Measurements from ENCODE around the gene KLHL6.
"Not testable (repeated sequence)": the region's sequence is repeated elsewhere in the genome, so short reads cannot be mapped to it uniquely, and the experiment has no call there.

KLHL6 gene

DNA sequence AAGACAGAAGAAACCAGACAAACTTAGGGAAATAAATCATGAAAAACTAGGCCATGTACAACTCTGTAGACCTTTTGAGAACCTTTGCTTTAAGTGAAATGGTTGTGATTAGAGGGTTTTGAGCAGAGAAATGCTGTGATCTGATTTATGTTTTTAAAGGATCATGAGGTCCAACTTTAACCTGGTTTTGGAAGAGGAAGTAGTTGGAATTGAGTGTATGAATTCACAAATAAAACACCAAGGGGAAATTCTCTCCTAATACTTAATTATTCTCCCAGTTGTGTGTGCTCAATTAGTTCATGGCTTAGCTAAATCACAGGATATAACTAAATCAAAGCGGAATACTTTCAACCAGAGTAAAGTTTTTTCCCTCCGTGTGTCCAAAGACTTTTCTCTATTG, 81.5 kb downstream of the KLHL6 start:
- Histone ChIP-seq H3K4me3 (ENCODE audit: low read length) (no peak overlapping the region), H3K36me3 (ENCODE audit: control insufficient read depth, insufficient read depth, low read length) (no peaks in the 10 kb centered on the region), H3K4me1 (ENCODE audit: control insufficient read depth, insufficient read depth, low read length) (no peaks in the 10 kb centered on the region; the same call in 1 of the 2 replicates), H3K9me3 (ENCODE audit: control insufficient read depth, insufficient read depth, low read length) (no peaks in the 10 kb centered on the region), H3K27ac (ENCODE audit: low read length) (no peak overlapping the region), H3K27me3 (ENCODE audit: control insufficient read depth, insufficient read depth, low read length) (no peaks in the 10 kb centered on the region)
- DNase-seq (ENCODE audit: low read depth, low spot score) = no peak
- WGBS (ENCODE audit: insufficient coverage, insufficient read length) = no CpG with 5 or more reads among the region's 2 CpGs

DNA sequence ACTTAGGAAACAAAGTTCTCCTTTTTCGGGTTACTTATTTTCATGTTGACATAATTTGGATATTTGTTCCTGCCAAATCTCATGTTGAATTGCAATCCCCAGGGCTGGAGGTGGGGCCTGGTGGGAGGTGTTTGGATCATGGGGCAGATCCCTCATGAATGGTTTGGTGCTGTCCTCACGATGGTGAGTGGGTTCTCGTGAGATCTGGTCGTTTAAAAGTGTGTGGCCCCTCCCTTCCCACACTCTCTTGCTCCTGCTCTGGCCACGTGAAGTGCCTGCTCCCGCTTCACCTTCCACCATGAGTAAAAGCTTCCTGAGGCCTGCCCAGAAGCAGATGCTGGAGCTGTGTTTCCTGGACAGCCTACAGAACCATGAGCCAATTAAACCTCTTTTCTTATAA, 83.4 kb downstream of the KLHL6 start:
- no peak overlapping the region for H3K27ac ChIP-seq (ENCODE audit: low read length)
- no peak overlapping the region for H3K4me3 ChIP-seq (ENCODE audit: low read length)

DNA sequence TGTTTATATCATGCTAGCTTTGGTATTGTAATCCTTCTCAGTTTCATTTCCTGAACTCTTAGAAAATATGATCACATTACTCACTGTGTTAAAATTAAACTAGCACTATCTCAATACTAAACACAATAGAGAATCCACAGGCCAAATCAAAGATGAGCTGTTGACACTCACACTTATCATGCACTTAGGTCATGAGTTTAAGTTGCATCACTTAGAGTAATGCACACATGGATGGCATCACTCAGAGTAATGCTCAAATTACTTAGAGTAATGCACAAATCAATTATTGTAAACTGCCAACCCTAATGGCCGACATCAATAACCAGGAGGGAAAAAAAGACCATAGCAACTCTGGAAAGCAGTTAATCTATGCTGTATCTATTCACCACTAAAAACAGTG, 87.1 kb downstream of the KLHL6 start:
- Histone ChIP-seq H3K4me3 (ENCODE audit: low read length) (no peak overlapping the region), H3K27me3 (ENCODE audit: control insufficient read depth, insufficient read depth, low read length) (no peaks in the 10 kb centered on the region), H3K9me3 (ENCODE audit: control insufficient read depth, insufficient read depth, low read length) (no peaks in the 10 kb centered on the region), H3K4me1 (ENCODE audit: control insufficient read depth, insufficient read depth, low read length) (no peaks in the 10 kb centered on the region), H3K36me3 (ENCODE audit: control insufficient read depth, insufficient read depth, low read length) (no peaks in the 10 kb centered on the region), H3K27ac (ENCODE audit: low read length) (no peak overlapping the region)
- no CpG with 5 or more reads among the region's 1 CpG for WGBS (ENCODE audit: insufficient coverage, insufficient read length)
- no peak for DNase-seq (ENCODE audit: low read depth, low spot score)

More for the DNA sequence above, 83.4 kb downstream of the KLHL6 start:
- Histone ChIP-seq H3K4me1 (ENCODE audit: control insufficient read depth, insufficient read depth, low read length) (no peaks in the 10 kb centered on the region), H3K36me3 (ENCODE audit: control insufficient read depth, insufficient read depth, low read length) (no peaks in the 10 kb centered on the region), H3K27me3 (ENCODE audit: control insufficient read depth, insufficient read depth, low read length) (no peaks in the 10 kb centered on the region), H3K9me3 (ENCODE audit: control insufficient read depth, insufficient read depth, low read length) (no peaks in the 10 kb centered on the region)
- no CpG with 5 or more reads among the region's 6 CpGs for WGBS (ENCODE audit: insufficient coverage, insufficient read length)
- DNase-seq (ENCODE audit: low read depth, low spot score) = no peak

DNA sequence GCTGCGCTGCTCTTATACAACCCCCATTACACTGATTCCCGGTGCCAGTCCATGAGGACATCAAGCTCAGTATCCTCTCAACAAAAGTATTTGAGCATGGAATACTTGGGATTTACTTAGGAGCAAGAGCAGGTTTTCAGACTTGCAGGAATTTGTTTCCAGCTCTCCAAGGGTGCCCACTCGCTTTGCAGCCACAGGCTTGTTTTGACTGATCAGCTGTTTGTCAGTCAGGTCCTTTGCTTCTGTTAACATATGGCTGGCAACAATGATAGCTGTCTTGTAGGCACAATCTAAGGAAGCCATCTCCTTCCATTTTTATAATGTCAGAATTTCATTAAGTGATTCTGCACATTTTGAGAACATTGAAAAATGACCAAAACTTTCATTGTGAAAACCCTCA, 88.9 kb downstream of the KLHL6 start:
- Histone ChIP-seq H3K36me3 (ENCODE audit: control insufficient read depth, insufficient read depth, low read length) (no peaks in the 10 kb centered on the region), H3K27me3 (ENCODE audit: control insufficient read depth, insufficient read depth, low read length) (no peaks in the 10 kb centered on the region), H3K4me1 (ENCODE audit: control insufficient read depth, insufficient read depth, low read length) (no peaks in the 10 kb centered on the region), H3K4me3 (ENCODE audit: low read length) (no peak overlapping the region), H3K27ac (ENCODE audit: low read length) (no peak overlapping the region), H3K9me3 (ENCODE audit: control insufficient read depth, insufficient read depth, low read length) (no peaks in the 10 kb centered on the region)
- no CpG with 5 or more reads among the region's 3 CpGs for WGBS (ENCODE audit: insufficient coverage, insufficient read length)
- no peak for DNase-seq (ENCODE audit: low read depth, low spot score)

DNA sequence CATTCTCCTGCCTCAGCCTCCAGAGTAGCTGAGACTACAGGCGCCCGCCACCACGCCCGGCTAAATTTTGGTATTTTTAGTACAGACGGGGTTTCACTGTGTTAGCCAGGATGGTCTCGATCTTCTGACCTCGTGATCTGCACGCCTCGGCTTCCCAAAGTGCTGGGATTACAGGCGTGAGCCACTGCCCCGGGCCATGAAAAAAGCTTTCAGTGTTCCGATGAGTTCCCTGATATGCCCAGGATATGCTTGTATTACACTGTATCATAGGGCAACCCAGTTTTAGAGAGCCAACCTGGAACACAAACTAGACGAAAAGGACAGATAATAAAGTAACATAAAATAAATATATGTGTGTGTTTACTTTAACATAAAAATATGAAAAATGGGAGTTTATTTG, 89.8 kb downstream of the KLHL6 start:
- not testable (repeated sequence) for DNase-seq (ENCODE audit: low read depth, low spot score); H3K27me3 ChIP-seq (ENCODE audit: control insufficient read depth, insufficient read depth, low read length); H3K36me3 ChIP-seq (ENCODE audit: control insufficient read depth, insufficient read depth, low read length); H3K9me3 ChIP-seq (ENCODE audit: control insufficient read depth, insufficient read depth, low read length); H3K4me1 ChIP-seq (ENCODE audit: control insufficient read depth, insufficient read depth, low read length); H3K27ac ChIP-seq (ENCODE audit: low read length); H3K4me3 ChIP-seq (ENCODE audit: low read length)
- no CpG with 5 or more reads among the region's 13 CpGs for whole genome bisulfite sequencing (ENCODE audit: insufficient coverage, insufficient read length)

DNA sequence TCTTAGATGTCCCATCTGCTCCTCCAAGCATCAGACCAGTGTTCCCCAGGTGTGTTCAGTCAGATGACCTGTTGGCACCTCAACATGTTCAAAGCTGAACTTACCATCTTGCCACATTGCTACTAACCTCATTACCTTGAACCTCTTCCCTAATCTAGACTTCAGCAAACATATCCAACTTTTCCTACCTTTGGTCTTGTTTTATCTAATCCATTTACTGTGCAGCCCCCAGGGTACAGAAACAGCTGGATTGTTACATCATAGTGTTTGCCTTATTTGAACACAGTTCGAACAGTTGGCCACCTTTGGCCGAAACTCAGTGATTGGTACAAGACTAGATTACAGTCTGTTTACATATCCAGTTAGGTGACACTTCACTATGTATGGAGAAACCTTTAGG, 91.0 kb downstream of the KLHL6 start:
- Histone ChIP-seq H3K4me1 (ENCODE audit: control insufficient read depth, insufficient read depth, low read length) (no peaks in the 10 kb centered on the region), H3K9me3 (ENCODE audit: control insufficient read depth, insufficient read depth, low read length) (no peaks in the 10 kb centered on the region), H3K36me3 (ENCODE audit: control insufficient read depth, insufficient read depth, low read length) (no peaks in the 10 kb centered on the region), H3K27me3 (ENCODE audit: control insufficient read depth, insufficient read depth, low read length) (no peaks in the 10 kb centered on the region), H3K4me3 (ENCODE audit: low read length) (no peak overlapping the region), H3K27ac (ENCODE audit: low read length) (no peak overlapping the region)
- DNase-seq (ENCODE audit: low read depth, low spot score) = no peak
- WGBS (ENCODE audit: insufficient coverage, insufficient read length) = no CpG with 5 or more reads among the region's 2 CpGs

DNA sequence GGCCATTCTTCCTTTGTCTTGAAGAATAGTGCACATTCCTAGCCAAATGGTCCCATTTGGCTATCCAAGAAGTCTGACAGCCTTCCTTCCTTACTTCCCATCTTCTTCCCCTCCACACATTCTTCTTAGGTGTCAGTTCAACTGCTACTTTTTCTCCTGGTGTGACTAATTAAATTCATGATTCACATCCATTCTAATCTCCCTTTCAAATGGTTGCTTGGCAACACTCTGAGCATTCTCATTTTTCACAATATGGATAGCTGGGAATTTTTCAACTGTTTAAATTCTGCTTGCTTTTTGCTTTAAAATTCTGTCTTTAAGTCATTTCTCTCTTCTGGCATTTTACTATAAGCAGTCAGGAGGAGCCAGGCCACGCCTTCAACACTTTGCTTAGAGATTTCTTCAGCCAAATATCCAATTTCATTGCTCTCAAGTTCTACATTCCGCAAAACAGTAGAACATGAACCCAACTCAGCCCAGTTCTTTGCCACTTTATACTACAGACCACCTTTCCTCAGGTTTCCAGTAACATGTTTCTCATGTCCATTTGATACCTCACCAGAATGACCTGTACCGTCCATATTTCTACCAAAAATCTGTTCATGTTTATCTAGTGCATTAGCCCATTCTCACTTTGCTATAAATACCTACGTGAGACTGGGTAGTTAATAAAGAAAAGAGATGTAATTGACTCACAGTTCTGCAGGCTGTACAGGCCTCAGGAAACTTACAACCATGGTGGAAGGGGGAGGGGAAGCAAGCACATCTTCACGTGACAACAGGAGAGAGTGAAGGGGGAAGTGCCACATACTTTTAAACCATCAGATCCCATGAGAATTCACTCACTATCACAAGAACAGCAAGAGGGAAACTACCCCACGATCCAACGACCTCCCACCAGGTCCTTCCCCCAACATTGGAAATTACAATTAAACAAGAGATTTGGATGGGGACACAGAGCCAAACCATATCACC, 95.1 kb downstream of the KLHL6 start:
- no peak overlapping the region for H3K27ac ChIP-seq (ENCODE audit: low read length)
- no peaks in the 10 kb centered on the region for H3K27me3 ChIP-seq (ENCODE audit: control insufficient read depth, insufficient read depth, low read length)
- H3K9me3 ChIP-seq (ENCODE audit: control insufficient read depth, insufficient read depth, low read length) = no peaks in the 10 kb centered on the region
- H3K36me3 ChIP-seq (ENCODE audit: control insufficient read depth, insufficient read depth, low read length) = peaks cover 3% of the 10 kb centered on the region; the same call in 1 of the 2 replicates
- WGBS (ENCODE audit: insufficient coverage, insufficient read length) = no CpG with 5 or more reads among the region's 7 CpGs
- DNase-seq (ENCODE audit: low read depth, low spot score) = no peak
- no peaks in the 10 kb centered on the region for H3K4me1 ChIP-seq (ENCODE audit: control insufficient read depth, insufficient read depth, low read length)
- no peak overlapping the region for H3K4me3 ChIP-seq (ENCODE audit: low read length)

GRCh38 chr3:183455089-183455488, 100.4 kb downstream of the KLHL6 start:
- no peak overlapping the region for H3K27ac ChIP-seq (ENCODE audit: low read length)
- H3K4me1 ChIP-seq (ENCODE audit: control insufficient read depth, insufficient read depth, low read length) = no peaks in the 10 kb centered on the region
- H3K9me3 ChIP-seq (ENCODE audit: control insufficient read depth, insufficient read depth, low read length) = no peaks in the 10 kb centered on the region
- no peak for DNase-seq (ENCODE audit: low read depth, low spot score)
- H3K27me3 ChIP-seq (ENCODE audit: control insufficient read depth, insufficient read depth, low read length) = no peaks in the 10 kb centered on the region
- peaks cover 6% of the 10 kb centered on the region; the same call in 1 of the 2 replicates for H3K36me3 ChIP-seq (ENCODE audit: control insufficient read depth, insufficient read depth, low read length)
- whole genome bisulfite sequencing (ENCODE audit: insufficient coverage, insufficient read length) = no CpG with 5 or more reads among the region's 5 CpGs
- no peak overlapping the region; the same call in 1 of the 2 replicates for H3K4me3 ChIP-seq (ENCODE audit: low read length)

- Histone ChIP-seq H3K27me3 (ENCODE audit: control insufficient read depth, insufficient read depth, low read length) (no peaks in the 10 kb centered on the region), H3K4me1 (ENCODE audit: control insufficient read depth, insufficient read depth, low read length) (no peaks in the 10 kb centered on the region), H3K9me3 (ENCODE audit: control insufficient read depth, insufficient read depth, low read length) (no peaks in the 10 kb centered on the region), H3K36me3 (ENCODE audit: control insufficient read depth, insufficient read depth, low read length) (peaks cover 6% of the 10 kb centered on the region; the same call in 1 of the 2 replicates), H3K4me3 (ENCODE audit: low read length) (no peak overlapping the region), H3K27ac (ENCODE audit: low read length) (no peak overlapping the region)
- no CpG with 5 or more reads among the region's 4 CpGs for WGBS (ENCODE audit: insufficient coverage, insufficient read length)
- DNase-seq (ENCODE audit: low read depth, low spot score) = no peak
Observed at GRCh38 chr3:183454064-183454463, 101.4 kb downstream of the KLHL6 start.

- Histone ChIP-seq H3K27ac (ENCODE audit: low read length) (no peak overlapping the region), H3K27me3 (ENCODE audit: control insufficient read depth, insufficient read depth, low read length) (no peaks in the 10 kb centered on the region), H3K36me3 (ENCODE audit: control insufficient read depth, insufficient read depth, low read length) (no peaks in the 10 kb centered on the region), H3K9me3 (ENCODE audit: control insufficient read depth, insufficient read depth, low read length) (no peaks in the 10 kb centered on the region), H3K4me1 (ENCODE audit: control insufficient read depth, insufficient read depth, low read length) (no peaks in the 10 kb centered on the region), H3K4me3 (ENCODE audit: low read length) (no peak overlapping the region)
- no peak for DNase-seq (ENCODE audit: low read depth, low spot score)
- no CpG with 5 or more reads among the region's 1 CpG for WGBS (ENCODE audit: insufficient coverage, insufficient read length)
Observed at GRCh38 chr3:183449791-183450190, 105.7 kb downstream of the KLHL6 start.

GRCh38 chr3:183449391-183449790, 106.1 kb downstream of the KLHL6 start:
- Histone ChIP-seq H3K27me3 (ENCODE audit: control insufficient read depth, insufficient read depth, low read length) (no peaks in the 10 kb centered on the region), H3K4me1 (ENCODE audit: control insufficient read depth, insufficient read depth, low read length) (no peaks in the 10 kb centered on the region), H3K27ac (ENCODE audit: low read length) (no peak overlapping the region), H3K36me3 (ENCODE audit: control insufficient read depth, insufficient read depth, low read length) (no peaks in the 10 kb centered on the region), H3K9me3 (ENCODE audit: control insufficient read depth, insufficient read depth, low read length) (no peaks in the 10 kb centered on the region), H3K4me3 (ENCODE audit: low read length) (no peak overlapping the region)
- no CpG with 5 or more reads among the region's 4 CpGs for WGBS (ENCODE audit: insufficient coverage, insufficient read length)
- DNase-seq (ENCODE audit: low read depth, low spot score) = no peak
